Stimulated activated CD4-positive, alpha-beta T cell treated with anti-CD3 and anti-CD28 coated beads, TNF-alpha, amount 100 ng/mL, for 1 hour (primary cell): ENCODE measurements around the gene TMEM95.
A peak's percentile ranks its signal among the peaks of the same experiment; 100 is the strongest.

Experiments used
- DNase-seq, 3 donors: peaks; one replicate each; pipeline ENCODE4 v3.0.0-alpha.2; 2020; ENCODE audit warnings: low read depth in 3 of 3, low spot score in 1 of 3

TMEM95 gene

GRCh38 chr17:7403977-7404736 is 49.2 kb downstream of the TMEM95 start, which contains the start of gene TMEM256:
Gene TMEM256 (minus strand): TSS chr17:7404097. CDS start chr17:7404084, 13 bp downstream.
- DNase-seq = peak; percentile 84 to 91 (median 86)

DNA sequence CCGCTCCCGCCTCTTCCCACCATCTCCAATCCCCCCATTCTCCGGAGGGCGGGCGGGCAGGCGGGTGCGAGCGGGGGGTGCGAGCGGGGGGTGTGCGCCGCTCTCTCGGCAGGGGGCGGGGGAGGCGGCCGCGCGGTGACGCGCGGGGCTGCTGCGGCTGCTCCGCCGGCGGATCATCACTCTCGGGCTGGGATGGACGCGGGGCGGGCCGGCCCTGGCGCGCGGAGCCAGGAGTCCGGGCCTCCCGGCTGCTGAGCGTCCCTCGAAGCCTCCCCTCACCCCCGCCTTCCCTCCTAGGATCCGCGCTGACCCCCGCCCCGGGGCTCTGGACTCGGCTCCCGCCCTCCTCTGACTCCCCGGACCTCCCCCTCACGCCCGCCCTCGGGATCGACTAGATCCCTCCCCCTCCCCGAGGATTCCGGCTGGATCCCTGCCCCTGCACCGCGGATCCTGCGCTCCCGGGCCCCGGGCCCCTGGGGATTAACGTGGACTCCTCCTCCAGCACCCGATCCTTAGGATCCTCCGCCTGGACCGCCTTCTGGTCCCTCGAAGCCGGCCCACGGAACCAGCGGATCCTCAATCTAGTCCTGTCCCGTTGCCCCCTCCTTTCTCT is 49.9 kb downstream of the TMEM95 start:
- DNase-seq = peak in 2 of 3 donors; percentile 40 to 53

DNA sequence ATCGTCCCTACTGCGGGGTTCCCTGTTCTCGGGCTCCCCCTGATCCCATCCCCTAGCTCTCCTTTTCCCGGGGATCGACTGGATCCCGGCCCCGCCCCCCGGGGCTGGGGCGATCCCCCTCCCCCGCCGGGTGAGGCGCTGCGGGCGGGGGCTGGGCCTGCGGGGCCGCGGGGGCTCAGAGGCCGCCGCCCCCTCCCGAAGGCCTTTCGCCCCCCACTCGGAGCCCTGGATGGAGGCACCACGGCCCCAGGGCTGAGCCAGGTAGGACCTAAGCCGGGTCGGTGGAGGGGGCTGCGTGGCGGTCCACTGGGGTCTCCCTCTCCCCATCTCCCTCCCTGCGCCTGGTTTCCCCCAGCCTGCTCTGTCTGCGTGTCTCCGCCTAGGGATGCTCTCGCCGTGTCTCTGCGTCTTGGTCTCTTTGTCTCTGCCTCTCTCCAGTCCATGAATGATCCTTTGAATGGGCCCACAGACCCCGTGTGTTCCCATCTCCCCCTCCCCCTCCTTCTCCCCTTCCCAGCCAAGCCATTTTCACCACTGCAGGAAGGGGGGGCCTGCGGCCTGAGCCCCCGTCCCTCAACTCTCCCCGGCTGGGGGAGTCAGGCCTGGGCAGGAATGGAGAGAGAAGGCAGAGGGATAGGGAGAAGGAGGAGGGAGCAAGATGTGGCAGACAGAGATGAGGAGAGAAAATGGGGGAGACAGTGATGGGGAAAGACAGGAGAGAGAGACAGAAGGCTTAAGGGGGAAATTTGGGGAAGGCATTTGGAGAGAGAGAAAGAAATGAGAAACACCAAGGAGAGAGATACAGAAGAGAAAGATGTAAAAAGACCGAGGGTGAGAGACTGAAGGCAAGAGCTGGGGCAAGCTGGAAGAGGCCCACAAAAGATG is 50.6 kb downstream of the TMEM95 start:
- no peak for DNase-seq

GRCh38 chr17:7406235-7406825 is 51.4 kb downstream of the TMEM95 start:
- DNase-seq = no peak
